Ishikawa (cell line): ENCODE results near the gene TEX48.

Source experiments
- CEBPB ChIP-seq: IDR thresholded peaks from 2 replicates; pipeline ENCODE4 v1.6.1; 2012
- CREB1 ChIP-seq: IDR thresholded peaks from 2 replicates; pipeline ENCODE4 v1.6.1; 2012; ENCODE audit warnings: low read depth
- EGR1 ChIP-seq: IDR thresholded peaks from 2 replicates; pipeline ENCODE4 v1.6.1; 2012
- EP300 ChIP-seq: IDR thresholded peaks from 2 replicates; pipeline ENCODE4 v1.6.1; 2012; ENCODE audit warnings: borderline replicate concordance
- MAX ChIP-seq: IDR thresholded peaks from 2 replicates; pipeline ENCODE4 v1.6.1; 2012
- RAD21 ChIP-seq: IDR thresholded peaks from 2 replicates; pipeline ENCODE4 v1.6.1; 2012; ENCODE audit warnings: low read depth
- TCF12 ChIP-seq: IDR thresholded peaks from 2 replicates; pipeline ENCODE4 v1.6.1; 2012; ENCODE audit warnings: low read depth
- TEAD4 ChIP-seq: IDR thresholded peaks from 2 replicates; pipeline ENCODE4 v1.6.1; 2012
- YY1 ChIP-seq: IDR thresholded peaks from 2 replicates; pipeline ENCODE4 v1.6.1; 2012; ENCODE audit warnings: low read depth
- ZBTB7A ChIP-seq: IDR thresholded peaks from 2 replicates; pipeline ENCODE4 v1.6.1; 2012; ENCODE audit warnings: low read depth
- TF ChIP-seq, protein P1 (sequence below): IDR thresholded peaks from 2 replicates; pipeline ENCODE4 v1.6.1; 2012; ENCODE audit warnings: low read depth, mild to moderate bottlenecking

GRCh38 chr9:114697951-114698351, 16.0 kb upstream of the TEX48 start:
- no peak for TF ChIP-seq EGR1
- no peak for TF ChIP-seq TCF12
- TF ChIP-seq MAX: no peak
- no peak for TF ChIP-seq YY1
- TF ChIP-seq, protein P1, sequence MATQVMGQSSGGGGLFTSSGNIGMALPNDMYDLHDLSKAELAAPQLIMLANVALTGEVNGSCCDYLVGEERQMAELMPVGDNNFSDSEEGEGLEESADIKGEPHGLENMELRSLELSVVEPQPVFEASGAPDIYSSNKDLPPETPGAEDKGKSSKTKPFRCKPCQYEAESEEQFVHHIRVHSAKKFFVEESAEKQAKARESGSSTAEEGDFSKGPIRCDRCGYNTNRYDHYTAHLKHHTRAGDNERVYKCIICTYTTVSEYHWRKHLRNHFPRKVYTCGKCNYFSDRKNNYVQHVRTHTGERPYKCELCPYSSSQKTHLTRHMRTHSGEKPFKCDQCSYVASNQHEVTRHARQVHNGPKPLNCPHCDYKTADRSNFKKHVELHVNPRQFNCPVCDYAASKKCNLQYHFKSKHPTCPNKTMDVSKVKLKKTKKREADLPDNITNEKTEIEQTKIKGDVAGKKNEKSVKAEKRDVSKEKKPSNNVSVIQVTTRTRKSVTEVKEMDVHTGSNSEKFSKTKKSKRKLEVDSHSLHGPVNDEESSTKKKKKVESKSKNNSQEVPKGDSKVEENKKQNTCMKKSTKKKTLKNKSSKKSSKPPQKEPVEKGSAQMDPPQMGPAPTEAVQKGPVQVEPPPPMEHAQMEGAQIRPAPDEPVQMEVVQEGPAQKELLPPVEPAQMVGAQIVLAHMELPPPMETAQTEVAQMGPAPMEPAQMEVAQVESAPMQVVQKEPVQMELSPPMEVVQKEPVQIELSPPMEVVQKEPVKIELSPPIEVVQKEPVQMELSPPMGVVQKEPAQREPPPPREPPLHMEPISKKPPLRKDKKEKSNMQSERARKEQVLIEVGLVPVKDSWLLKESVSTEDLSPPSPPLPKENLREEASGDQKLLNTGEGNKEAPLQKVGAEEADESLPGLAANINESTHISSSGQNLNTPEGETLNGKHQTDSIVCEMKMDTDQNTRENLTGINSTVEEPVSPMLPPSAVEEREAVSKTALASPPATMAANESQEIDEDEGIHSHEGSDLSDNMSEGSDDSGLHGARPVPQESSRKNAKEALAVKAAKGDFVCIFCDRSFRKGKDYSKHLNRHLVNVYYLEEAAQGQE: no peak
- no peak for TF ChIP-seq CEBPB
- no peak for TF ChIP-seq EP300
- no peak for TF ChIP-seq RAD21
- TF ChIP-seq CREB1: no peak
- no peak for TF ChIP-seq ZBTB7A
- TF ChIP-seq TEAD4: no peak
